T-helper 2 cell treated with Interferon-gamma antibody and Interleukin-4, amounts not matched to agents 5 μg/mL and 100 μg/mL, for 36 hours (primary cell): ENCODE measurements around the gene SLC26A1.

Source experiments
- DNase-seq: peaks from one replicate; pipeline ENCODE4 v3.0.0; 2021; ENCODE audit warnings: low spot score
- H3K27ac Mint-ChIP-seq: one replicate; pipeline ENCODE4 v1.8.0; 2021; ENCODE audit warnings: mild to moderate bottlenecking, mixed read lengths
- H3K27me3 Mint-ChIP-seq: one replicate; pipeline ENCODE4 v1.8.0; 2021; ENCODE audit warnings: low read depth, mixed read lengths
- H3K36me3 Mint-ChIP-seq: one replicate; pipeline ENCODE4 v1.8.0; 2021; ENCODE audit warnings: low read depth, mixed read lengths
- H3K4me1 Mint-ChIP-seq: one replicate; pipeline ENCODE4 v1.8.0; 2021; ENCODE audit warnings: low read depth, mixed read lengths
- H3K4me3 Mint-ChIP-seq: one replicate; pipeline ENCODE4 v1.8.0; 2022; ENCODE audit warnings: mild to moderate bottlenecking, moderate library complexity, mixed read lengths
- H3K9me3 Mint-ChIP-seq: one replicate; pipeline ENCODE4 v1.8.0; 2021; ENCODE audit warnings: mixed read lengths

The SLC26A1 gene

DNA sequence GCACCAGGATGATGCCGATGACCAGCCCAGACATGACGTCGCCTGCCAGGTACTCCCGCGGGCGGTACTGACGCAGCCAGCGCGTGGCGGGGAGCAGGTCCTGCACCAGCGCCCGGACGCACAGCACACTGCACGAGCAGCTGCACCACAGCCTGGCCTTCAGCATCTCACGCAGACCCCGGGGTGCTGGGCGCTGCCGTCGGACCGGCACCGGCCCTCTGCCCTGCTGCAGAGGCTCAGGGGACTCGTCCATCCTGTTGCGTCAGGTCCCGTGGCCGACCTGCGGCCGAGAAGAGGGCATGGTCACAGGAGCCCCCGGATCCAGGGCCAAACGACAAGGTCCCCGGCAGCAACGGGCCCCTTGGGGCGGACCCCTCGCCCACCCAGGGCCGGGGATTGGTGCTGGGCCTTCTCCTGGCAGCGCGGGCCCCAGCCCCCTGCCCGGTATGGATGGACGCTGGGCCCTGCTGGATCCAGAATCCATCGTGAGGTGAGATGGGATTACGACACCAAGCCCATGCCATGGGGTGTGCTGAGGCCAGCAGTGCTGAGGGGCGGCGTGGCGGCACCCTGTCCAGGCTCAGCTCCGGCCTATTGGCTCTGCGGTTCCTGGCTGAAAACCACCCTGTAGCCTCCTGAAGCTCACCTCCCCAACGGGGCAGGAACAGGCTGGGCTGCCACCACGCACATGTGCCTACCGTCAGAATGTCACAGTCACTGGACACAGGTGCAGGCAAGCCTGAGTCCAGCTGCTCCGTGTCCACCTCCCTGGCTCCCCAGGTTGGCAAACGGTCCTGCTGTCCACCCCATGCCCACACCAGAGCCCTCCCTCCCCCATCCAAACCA is 1.5 kb downstream of the SLC26A1 start:
- Mint-ChIP-seq H3K4me1 (peaks cover 2% of the 10 kb centered on the region), H3K27me3 (peaks cover 6% of the 10 kb centered on the region)

DNA sequence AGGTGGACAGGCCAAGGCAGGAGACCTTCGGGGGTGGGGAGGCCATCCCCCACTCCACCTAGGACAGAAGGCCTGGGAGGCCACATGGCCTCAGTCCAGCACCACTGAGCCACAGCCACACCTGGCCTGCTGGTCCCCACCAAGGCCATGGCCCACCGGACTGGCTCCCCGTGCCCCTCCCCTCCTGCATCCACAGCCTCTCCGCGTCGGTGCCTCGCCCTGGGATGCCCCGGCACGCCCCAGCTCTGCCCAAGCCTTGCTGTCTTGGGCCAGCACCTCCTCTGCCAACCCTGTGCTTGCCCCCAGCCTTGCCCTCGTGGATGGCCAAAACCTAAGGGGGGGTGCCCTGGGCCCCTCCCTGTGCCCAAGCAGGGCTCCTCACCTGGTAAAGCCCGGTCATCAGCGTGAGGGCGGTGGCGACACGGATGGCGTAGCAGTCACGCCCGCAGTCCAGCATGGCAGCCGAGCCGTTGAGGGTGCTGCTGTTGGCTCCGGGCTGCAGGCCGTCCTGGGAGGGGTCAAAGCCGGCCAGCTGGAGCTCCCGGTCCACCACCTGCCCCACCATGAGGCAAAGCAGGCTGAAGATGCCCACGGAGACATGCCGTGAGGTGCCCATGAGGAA is 2.3 kb downstream of the SLC26A1 start:
- Mint-ChIP-seq H3K27me3 (no peaks in the 10 kb centered on the region), H3K36me3 (no peaks in the 10 kb centered on the region), H3K9me3 (no peaks in the 10 kb centered on the region), H3K4me1 (peaks cover 6% of the 10 kb centered on the region), H3K4me3 (no peak overlapping the region), H3K27ac (no peak overlapping the region)
- no peak for DNase-seq

More for the DNA sequence above, 1.5 kb downstream of the SLC26A1 start:
- Mint-ChIP-seq H3K4me3 (no peak overlapping the region), H3K36me3 (no peaks in the 10 kb centered on the region), H3K27ac (no peak overlapping the region), H3K9me3 (no peaks in the 10 kb centered on the region)
- DNase-seq: no peak

DNA sequence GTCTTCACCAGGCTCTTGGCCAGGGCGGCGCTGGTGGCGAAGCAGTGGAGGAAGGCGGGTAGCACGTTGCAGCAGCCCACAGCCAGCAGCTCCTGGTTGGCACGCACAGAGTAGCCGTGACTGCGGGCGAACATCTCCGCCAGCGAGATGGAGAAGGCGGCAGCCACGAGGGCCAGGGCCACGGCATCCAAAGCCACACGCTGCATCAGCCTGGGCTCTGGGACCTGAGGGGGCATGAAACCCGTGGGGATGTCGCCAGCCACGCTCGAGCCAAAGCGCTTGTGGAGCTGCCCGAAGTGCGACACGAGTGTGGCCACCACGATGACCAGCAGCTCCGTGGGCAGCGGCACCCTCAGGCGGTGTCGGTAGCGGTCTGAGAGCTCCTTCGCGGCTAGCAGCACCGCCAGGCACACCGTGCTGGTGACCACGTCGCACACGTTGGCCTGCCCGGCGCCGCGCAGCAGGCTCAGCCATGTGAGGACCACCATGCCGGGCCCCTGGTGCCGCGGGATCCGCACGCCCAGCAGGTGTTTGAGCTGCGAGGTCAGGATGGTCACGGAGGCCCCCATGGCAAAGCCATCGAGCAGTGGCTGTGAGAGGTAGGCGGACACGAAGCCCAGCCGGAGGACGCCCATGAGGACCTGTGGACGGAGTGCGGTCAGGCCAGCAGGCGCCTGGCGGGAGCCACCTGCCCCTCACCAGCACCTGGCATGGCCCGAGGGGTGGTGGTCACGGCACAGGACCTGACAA is 3.3 kb downstream of the SLC26A1 start:
- H3K27me3 Mint-ChIP-seq: no peaks in the 10 kb centered on the region
- no peak overlapping the region for H3K27ac Mint-ChIP-seq
- H3K36me3 Mint-ChIP-seq: no peaks in the 10 kb centered on the region
- no peaks in the 10 kb centered on the region for H3K9me3 Mint-ChIP-seq
- no peak overlapping the region for H3K4me3 Mint-ChIP-seq
- no peak for DNase-seq
- H3K4me1 Mint-ChIP-seq: peaks cover 11% of the 10 kb centered on the region

DNA sequence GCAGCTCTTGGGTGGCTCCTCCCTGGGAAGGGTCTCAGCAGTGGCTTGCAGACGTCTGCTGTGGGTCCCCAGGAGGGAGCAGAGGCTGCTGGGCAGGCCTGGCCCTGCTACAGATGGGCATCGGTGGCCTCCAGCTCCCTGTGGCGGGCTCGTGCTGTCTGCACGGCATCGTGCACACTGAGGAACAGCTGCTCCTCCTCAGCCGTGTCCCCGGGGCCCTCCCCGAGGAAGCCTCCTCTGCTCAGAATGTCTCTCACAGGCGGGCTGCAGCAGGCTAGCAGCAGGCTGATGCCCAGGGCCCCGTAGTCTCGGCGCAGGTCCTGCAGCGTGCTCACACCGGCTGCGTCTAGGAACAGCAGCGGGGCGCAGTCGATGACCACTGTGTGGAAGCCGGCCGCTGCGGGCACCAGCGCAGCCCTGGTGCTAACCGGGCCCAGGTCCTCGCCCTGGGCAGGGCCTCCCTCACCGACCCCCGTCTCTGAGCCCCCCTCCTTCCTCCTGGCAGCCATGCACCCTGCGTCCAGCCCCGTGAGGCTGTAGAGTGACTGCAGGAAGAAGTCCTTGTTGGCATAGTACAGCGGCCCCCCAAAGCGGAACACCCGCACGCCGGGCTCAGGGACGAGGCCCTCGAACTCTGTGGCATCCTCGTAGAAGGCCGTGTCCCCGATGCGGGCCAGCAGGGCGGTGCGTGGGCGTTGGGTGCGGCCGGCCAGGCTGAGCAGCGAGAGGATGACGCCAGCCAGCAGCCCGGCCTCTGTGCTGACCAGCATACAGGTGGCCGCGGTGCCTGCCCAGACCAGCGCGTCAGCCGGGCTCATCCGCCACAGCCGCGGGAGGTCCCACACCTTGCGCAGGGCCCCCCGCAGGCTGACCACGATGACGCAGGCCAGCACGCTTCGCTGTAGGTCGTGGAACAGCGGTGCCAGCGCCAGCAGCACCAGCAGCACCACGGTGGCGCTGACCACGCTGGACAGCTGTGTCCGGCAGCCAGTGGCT is 4.2 kb downstream of the SLC26A1 start:
- Mint-ChIP-seq H3K36me3 (no peaks in the 10 kb centered on the region), H3K9me3 (no peaks in the 10 kb centered on the region), H3K4me3 (no peak overlapping the region), H3K27me3 (no peaks in the 10 kb centered on the region), H3K27ac (no peak overlapping the region), H3K4me1 (peaks cover 13% of the 10 kb centered on the region)
- no peak for DNase-seq

DNA sequence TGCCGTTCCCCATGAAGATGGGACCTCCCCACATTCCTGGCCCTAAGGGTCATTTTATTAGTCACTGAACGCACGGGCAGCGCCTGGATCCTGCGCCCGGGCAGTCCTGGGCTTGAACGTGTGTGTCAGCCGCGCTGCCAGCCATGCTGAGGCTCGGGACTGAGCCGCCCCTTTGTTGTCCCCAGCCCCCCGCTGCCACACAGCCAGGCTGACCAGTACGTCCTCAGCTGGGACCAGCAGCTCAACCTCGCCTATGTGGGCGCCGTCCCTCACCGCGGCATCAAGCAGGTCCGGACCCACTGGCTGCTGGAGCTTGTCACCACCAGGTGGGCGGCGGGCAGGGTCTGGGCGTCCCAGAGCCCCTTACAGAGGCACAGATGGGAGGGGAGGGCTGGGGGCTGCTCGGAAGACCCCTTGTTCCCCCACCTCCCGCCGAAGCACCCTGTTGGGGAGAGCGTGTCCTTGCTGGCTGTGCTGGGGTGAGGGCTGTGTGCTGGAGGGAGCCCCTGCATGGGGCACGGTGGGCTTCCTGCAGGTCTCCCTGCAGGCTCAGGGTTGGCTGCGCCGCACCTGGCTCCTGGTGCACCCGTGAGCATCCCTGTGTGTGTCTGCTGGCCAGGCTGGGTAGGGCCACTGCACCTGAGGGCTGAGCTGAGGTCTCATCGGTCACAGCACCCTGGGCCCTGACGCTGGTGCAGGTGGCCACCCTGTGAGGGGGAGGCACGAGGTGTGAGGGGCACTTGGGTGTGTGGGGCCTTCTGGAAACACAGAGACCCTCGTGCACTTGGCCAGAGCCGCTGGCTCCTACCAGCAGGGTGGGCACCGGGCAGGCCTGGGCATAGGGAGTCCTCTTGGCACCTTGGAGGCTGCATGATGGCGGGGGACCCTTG is 5.3 kb downstream of the SLC26A1 start:
- Mint-ChIP-seq H3K27ac (peak overlapping the region; percentile 75), H3K4me1 (peaks cover 13% of the 10 kb centered on the region), H3K9me3 (no peaks in the 10 kb centered on the region), H3K4me3 (peak overlapping the region; percentile 82), H3K36me3 (no peaks in the 10 kb centered on the region), H3K27me3 (no peaks in the 10 kb centered on the region)
- no peak for DNase-seq

DNA sequence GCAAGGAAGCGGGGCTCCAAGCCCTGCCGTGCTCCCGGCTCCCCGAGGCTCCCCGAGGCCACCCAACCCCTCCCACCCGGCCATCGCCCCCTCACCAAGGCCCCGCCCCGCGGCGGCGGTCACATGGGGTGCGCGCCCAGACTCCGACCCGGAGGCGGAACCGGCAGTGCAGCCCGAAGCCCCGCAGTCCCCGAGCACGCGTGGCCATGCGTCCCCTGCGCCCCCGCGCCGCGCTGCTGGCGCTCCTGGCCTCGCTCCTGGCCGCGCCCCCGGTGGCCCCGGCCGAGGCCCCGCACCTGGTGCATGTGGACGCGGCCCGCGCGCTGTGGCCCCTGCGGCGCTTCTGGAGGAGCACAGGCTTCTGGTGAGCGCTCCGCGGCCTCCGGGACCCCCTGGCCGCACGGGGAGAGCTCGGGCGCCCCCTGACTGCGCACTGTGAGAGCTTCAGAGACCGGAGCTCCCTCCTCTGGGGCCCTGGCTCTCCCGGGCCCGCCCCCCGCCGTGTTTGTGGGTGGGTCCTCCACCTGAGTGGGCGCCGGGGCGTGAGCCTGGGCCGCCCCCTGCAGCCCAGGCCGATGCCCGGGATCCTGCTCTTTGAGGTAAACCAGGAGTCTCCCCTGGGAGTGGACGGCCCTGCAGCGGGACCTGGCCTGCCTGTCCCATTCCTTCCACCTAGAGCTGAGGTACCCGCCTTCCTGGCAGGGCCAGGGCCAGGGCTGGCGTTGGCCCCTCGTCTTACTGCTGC is 6.2 kb downstream of the SLC26A1 start, which contains the start of gene IDUA:
Gene IDUA, plus strand, starts transcription at position 166 of the 745 bp plus-strand sequence. Its CDS starts 41 bp downstream, at position 207.
- H3K36me3 Mint-ChIP-seq: no peaks in the 10 kb centered on the region
- peak within 1 kb of the TSS; percentile 91 for H3K4me3 Mint-ChIP-seq
- H3K27me3 Mint-ChIP-seq: no peaks in the 10 kb centered on the region
- peaks cover 13% of the 10 kb centered on the region for H3K4me1 Mint-ChIP-seq
- no peaks in the 10 kb centered on the region for H3K9me3 Mint-ChIP-seq
- peak; percentile 82 for DNase-seq
- peak within 1 kb of the TSS; percentile 87 for H3K27ac Mint-ChIP-seq

DNA sequence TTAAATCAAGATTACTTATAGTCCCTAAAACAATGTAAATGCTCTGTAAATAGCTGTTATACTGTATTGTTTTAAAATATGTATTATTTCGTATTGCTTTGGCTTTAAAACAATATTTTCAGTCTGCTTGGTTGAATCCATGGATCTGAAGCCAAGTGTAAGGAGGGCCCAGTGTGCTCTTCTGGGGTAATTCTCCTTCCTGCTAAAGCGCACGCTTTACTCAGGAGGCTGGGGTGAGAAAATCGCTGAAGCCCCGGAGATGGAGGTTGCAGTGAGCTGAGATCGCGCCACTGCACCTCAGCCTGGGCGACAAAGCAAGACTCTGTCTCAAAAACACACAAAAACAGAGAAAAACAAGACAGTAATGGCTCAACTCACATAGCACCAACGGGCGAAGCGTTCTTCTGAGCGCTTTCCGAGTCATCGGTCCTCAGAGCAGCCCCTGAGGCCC is 6.8 kb downstream of the SLC26A1 start:
- Mint-ChIP-seq H3K27ac (peak overlapping the region; percentile 87), H3K4me3 (peak overlapping the region; percentile 91), H3K9me3 (no peaks in the 10 kb centered on the region), H3K4me1 (peaks cover 13% of the 10 kb centered on the region), H3K36me3 (no peaks in the 10 kb centered on the region), H3K27me3 (no peaks in the 10 kb centered on the region)
- DNase-seq: no peak

DNA sequence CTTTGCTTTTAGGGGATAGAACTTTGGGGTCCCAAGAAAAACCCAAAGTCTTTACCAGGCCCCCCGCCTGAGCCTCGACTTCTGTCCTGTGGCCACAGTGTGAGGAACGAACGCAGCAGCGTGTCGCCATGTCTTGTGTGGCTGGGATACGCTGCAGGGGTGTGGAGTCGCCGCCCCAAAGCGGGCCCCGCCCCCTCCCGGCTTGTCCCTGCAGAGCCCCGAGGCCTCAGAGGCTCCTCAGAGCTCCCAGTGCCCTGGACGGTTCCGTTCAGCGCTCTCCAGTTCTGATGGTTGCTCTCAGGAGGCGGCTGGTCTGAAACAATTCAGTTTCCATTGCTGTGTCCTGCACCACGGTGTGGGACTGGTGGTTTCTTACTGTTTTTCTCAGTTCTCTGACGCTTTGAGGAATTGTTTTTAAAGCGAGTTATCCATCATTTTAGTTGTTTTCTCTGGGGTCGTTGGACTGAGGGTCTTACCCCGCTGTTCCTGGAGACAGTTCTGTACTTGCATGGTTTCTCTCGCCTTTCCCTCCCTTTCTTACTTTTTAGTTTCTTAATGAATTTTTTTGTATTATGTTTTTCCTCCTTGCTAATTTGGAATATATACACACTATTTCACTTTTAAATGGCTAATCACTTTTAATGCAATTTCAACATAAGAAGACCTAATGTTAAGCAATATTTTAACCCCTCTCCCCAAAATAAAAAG is 7.9 kb downstream of the SLC26A1 start:
- peak overlapping the region; percentile 91 for H3K4me3 Mint-ChIP-seq
- H3K9me3 Mint-ChIP-seq: no peaks in the 10 kb centered on the region
- no peak overlapping the region for H3K27ac Mint-ChIP-seq

DNA sequence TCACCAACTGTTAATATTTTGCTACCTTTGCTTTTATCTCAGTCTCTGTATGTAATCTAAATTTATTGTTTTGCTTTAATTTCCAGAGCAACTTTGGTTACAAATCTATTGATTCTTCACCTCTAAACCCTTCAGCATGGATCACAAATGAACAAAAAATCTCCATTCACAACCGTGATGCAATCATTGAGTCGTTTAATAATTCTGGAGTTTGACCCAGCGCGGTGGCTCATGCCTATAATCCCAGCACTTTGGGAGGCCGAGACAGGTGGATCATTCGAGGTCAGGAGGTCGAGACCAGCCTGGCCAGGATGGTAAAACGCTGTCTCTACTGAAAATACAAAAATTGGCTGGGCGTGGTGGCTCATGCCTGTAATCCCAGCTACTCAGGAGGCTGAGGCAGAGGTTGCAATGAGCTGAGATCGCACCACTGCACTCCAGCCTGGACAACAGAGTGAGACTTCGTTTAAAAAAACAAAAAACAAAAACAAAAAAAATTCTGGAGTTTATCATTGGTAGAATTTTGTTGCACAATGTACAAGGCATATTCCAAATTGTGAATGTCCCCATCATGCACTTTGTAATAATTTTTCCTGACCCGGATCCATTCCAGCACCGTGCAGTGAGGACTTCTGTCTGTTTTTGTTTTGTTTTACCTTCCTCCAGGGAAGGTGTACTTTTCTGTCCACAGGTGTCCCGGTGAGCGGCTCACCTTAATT is 8.7 kb downstream of the SLC26A1 start:
- Mint-ChIP-seq H3K4me1 (peaks cover 13% of the 10 kb centered on the region), H3K9me3 (no peaks in the 10 kb centered on the region), H3K36me3 (no peaks in the 10 kb centered on the region), H3K27me3 (no peaks in the 10 kb centered on the region), H3K4me3 (peak overlapping the region; percentile 91), H3K27ac (no peak overlapping the region)
- no peak for DNase-seq

More for the DNA sequence above, 7.9 kb downstream of the SLC26A1 start:
- DNase-seq: peak; percentile 71
- Mint-ChIP-seq H3K36me3 (no peaks in the 10 kb centered on the region), H3K4me1 (peaks cover 13% of the 10 kb centered on the region), H3K27me3 (no peaks in the 10 kb centered on the region)

DNA sequence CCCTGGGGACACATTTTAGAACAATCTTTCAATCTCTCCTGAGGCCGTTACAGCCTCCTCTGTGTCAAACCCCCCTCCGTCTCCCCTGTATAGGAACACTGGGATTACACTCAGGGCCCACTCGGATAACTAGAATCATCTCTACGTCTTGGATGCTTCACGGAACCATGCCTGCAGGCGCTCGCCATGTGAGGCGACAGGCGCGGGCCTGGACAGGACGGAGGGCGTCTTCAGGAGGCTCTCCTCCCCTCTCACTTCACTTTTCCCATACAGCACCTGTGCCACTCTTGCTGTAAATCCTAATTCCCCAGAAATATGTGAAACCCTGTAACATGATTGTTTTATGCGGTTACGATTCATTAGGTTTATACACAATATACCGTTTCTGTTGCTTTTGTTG is 10.4 kb downstream of the SLC26A1 start:
- peaks cover 13% of the 10 kb centered on the region for H3K4me1 Mint-ChIP-seq
- H3K27me3 Mint-ChIP-seq: no peaks in the 10 kb centered on the region
- H3K27ac Mint-ChIP-seq: no peak overlapping the region
- no peak overlapping the region for H3K4me3 Mint-ChIP-seq
- H3K36me3 Mint-ChIP-seq: no peaks in the 10 kb centered on the region
- no peak for DNase-seq
- H3K9me3 Mint-ChIP-seq: no peaks in the 10 kb centered on the region

DNA sequence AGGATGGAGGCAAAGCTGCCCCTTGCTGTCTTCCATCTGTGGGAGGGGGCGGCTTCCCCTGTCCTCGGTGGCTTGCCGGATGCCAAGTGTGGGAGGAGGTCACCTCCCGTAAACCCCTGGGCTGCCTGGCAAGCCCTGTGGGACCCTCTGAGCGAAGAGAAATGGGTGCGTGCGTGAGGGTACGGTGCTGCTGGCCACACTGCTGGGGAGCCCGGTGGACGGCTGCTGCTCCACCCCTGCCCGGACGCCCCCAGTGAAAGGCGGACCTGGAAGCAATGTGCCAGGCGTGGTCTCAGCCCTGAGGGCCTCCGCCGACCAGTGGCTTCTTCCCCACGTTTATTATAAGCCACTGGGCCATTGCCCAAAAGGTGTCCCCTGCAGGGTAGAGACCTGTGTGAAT is 10.9 kb downstream of the SLC26A1 start:
- Mint-ChIP-seq H3K4me1 (peaks cover 11% of the 10 kb centered on the region), H3K9me3 (no peaks in the 10 kb centered on the region), H3K36me3 (no peaks in the 10 kb centered on the region), H3K27me3 (no peaks in the 10 kb centered on the region), H3K4me3 (no peak overlapping the region), H3K27ac (no peak overlapping the region)
- DNase-seq: no peak
